SK-N-SH (cell line): ENCODE results near the gene PARK7.

ENCODE experiments used
- CHD2 ChIP-seq: fragments of 150-350 bp; IDR thresholded peaks from 2 replicates; pipeline ENCODE4 v1.6.1; 2018; ENCODE audit warnings: low read length; ENCODE audit not compliant: partially characterized antibody
- EP300 ChIP-seq, 2 experiments: IDR thresholded peaks; 2 replicates each; pipeline versions ENCODE4 v1.4.0 to v1.6.1; 2012; ENCODE audit warnings: borderline replicate concordance in 1 of 2, low read depth in 1 of 2, low read length in 1 of 2
- FOXM1 ChIP-seq: IDR thresholded peaks from 2 replicates; pipeline ENCODE4 v1.4.0; 2012; ENCODE audit warnings: low read depth, mild to moderate bottlenecking
- GABPA ChIP-seq: IDR thresholded peaks from 2 replicates; pipeline ENCODE4 v1.4.0; 2012; ENCODE audit warnings: low read depth, mild to moderate bottlenecking
- JUND ChIP-seq: IDR thresholded peaks from 2 replicates; pipeline ENCODE4 v1.4.0; 2012
- MXI1 ChIP-seq: IDR thresholded peaks from 2 replicates; pipeline ENCODE4 v1.6.1; 2012; ENCODE audit warnings: mild to moderate bottlenecking, low read depth, low read length, improper control_type of control experiment
- POLR2AphosphoS5 ChIP-seq: IDR thresholded peaks from 2 replicates; pipeline ENCODE4 v1.6.1; 2012; ENCODE audit warnings: low read depth, low read length
- SMC3 ChIP-seq: IDR thresholded peaks from 2 replicates; pipeline ENCODE4 v1.6.1; 2012; ENCODE audit warnings: low read depth, low read length, improper control_type of control experiment
- TF ChIP-seq, protein P1 (sequence below): fragments of 200-600 bp; sonication (generic); IDR thresholded peaks from 2 replicates; pipeline ENCODE4 v1.6.1; 2017; ENCODE audit warnings: antibody characterized with exemption, mild to moderate bottlenecking, moderate library complexity
- TF ChIP-seq, protein P2 (sequence below): IDR thresholded peaks from 2 replicates; pipeline ENCODE4 v1.6.1; 2012; ENCODE audit warnings: mild to moderate bottlenecking, low read depth, low read length, moderate library complexity
- TF ChIP-seq, protein P3 (sequence below): IDR thresholded peaks from 2 replicates; pipeline ENCODE4 v1.4.0; 2012; ENCODE audit warnings: low read depth, borderline replicate concordance
- TF ChIP-seq, protein P4 (sequence below): IDR thresholded peaks from 2 replicates; pipeline ENCODE4 v1.4.0; 2012; ENCODE audit warnings: low read depth

DNA sequence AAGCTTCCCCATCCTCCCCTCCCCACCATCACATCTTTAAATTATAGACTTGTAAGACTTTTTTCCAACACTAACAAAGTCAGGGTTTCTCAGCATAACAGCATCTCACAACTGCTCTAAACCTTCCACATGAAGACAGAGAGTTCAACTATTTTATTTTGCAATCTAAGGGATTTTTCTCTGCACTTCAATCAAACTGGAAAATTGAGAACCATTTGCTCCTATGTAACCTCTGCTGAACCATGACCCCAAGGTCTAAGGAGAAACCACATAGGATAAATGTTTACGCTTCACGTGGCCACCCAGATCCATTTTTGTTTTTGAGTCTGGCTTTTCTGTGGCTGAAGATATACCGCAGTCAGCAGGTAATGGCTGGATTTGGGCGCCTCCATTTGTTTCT, 51.4 kb downstream of the PARK7 start:
- TF ChIP-seq CHD2, result no peak
- TF ChIP-seq, protein P1, sequence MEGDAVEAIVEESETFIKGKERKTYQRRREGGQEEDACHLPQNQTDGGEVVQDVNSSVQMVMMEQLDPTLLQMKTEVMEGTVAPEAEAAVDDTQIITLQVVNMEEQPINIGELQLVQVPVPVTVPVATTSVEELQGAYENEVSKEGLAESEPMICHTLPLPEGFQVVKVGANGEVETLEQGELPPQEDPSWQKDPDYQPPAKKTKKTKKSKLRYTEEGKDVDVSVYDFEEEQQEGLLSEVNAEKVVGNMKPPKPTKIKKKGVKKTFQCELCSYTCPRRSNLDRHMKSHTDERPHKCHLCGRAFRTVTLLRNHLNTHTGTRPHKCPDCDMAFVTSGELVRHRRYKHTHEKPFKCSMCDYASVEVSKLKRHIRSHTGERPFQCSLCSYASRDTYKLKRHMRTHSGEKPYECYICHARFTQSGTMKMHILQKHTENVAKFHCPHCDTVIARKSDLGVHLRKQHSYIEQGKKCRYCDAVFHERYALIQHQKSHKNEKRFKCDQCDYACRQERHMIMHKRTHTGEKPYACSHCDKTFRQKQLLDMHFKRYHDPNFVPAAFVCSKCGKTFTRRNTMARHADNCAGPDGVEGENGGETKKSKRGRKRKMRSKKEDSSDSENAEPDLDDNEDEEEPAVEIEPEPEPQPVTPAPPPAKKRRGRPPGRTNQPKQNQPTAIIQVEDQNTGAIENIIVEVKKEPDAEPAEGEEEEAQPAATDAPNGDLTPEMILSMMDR, result no peak
- TF ChIP-seq, protein P2, sequence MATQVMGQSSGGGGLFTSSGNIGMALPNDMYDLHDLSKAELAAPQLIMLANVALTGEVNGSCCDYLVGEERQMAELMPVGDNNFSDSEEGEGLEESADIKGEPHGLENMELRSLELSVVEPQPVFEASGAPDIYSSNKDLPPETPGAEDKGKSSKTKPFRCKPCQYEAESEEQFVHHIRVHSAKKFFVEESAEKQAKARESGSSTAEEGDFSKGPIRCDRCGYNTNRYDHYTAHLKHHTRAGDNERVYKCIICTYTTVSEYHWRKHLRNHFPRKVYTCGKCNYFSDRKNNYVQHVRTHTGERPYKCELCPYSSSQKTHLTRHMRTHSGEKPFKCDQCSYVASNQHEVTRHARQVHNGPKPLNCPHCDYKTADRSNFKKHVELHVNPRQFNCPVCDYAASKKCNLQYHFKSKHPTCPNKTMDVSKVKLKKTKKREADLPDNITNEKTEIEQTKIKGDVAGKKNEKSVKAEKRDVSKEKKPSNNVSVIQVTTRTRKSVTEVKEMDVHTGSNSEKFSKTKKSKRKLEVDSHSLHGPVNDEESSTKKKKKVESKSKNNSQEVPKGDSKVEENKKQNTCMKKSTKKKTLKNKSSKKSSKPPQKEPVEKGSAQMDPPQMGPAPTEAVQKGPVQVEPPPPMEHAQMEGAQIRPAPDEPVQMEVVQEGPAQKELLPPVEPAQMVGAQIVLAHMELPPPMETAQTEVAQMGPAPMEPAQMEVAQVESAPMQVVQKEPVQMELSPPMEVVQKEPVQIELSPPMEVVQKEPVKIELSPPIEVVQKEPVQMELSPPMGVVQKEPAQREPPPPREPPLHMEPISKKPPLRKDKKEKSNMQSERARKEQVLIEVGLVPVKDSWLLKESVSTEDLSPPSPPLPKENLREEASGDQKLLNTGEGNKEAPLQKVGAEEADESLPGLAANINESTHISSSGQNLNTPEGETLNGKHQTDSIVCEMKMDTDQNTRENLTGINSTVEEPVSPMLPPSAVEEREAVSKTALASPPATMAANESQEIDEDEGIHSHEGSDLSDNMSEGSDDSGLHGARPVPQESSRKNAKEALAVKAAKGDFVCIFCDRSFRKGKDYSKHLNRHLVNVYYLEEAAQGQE, result no peak
- no peak for TF ChIP-seq EP300 (IDR thresholded peaks at IDR 0.05; ENCODE audit: borderline replicate concordance in 1 of 2, low read depth in 1 of 2, low read length in 1 of 2)
- no peak for TF ChIP-seq MXI1
- TF ChIP-seq, protein P3, sequence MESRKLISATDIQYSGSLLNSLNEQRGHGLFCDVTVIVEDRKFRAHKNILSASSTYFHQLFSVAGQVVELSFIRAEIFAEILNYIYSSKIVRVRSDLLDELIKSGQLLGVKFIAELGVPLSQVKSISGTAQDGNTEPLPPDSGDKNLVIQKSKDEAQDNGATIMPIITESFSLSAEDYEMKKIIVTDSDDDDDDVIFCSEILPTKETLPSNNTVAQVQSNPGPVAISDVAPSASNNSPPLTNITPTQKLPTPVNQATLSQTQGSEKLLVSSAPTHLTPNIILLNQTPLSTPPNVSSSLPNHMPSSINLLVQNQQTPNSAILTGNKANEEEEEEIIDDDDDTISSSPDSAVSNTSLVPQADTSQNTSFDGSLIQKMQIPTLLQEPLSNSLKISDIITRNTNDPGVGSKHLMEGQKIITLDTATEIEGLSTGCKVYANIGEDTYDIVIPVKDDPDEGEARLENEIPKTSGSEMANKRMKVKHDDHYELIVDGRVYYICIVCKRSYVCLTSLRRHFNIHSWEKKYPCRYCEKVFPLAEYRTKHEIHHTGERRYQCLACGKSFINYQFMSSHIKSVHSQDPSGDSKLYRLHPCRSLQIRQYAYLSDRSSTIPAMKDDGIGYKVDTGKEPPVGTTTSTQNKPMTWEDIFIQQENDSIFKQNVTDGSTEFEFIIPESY, result no peak
- TF ChIP-seq GABPA, result no peak
- no peak for TF ChIP-seq SMC3
- TF ChIP-seq JUND, result no peak
- TF ChIP-seq, protein P4, sequence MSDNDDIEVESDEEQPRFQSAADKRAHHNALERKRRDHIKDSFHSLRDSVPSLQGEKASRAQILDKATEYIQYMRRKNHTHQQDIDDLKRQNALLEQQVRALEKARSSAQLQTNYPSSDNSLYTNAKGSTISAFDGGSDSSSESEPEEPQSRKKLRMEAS, result no peak
- TF ChIP-seq FOXM1, result no peak
- no peak for TF ChIP-seq POLR2AphosphoS5
